HL-60 (cell line): Measurements from ENCODE around the gene ZCCHC3.

Experiments used
- CTCF ChIP-seq: IDR thresholded peaks from one replicate; pipeline ENCODE4 v1.5.1; 2011; ENCODE audit warnings: low read length, control low read depth, inconsistent platforms; ENCODE audit not compliant: insufficient read depth
- GABPA ChIP-seq: IDR thresholded peaks from 2 replicates; pipeline ENCODE4 v1.6.1; 2012; ENCODE audit warnings: low read depth
- POLR2AphosphoS5 ChIP-seq: IDR thresholded peaks from 2 replicates; pipeline ENCODE4 v1.6.1; 2012; ENCODE audit warnings: low read depth
- TF ChIP-seq, protein P1 (sequence below): IDR thresholded peaks from 2 replicates; pipeline ENCODE4 v1.6.1; 2012; ENCODE audit warnings: low read depth; ENCODE audit not compliant: insufficient replicate concordance

- no peak for TF ChIP-seq CTCF
- TF ChIP-seq POLR2AphosphoS5 = no peak
- TF ChIP-seq GABPA = no peak
- TF ChIP-seq, protein P1, sequence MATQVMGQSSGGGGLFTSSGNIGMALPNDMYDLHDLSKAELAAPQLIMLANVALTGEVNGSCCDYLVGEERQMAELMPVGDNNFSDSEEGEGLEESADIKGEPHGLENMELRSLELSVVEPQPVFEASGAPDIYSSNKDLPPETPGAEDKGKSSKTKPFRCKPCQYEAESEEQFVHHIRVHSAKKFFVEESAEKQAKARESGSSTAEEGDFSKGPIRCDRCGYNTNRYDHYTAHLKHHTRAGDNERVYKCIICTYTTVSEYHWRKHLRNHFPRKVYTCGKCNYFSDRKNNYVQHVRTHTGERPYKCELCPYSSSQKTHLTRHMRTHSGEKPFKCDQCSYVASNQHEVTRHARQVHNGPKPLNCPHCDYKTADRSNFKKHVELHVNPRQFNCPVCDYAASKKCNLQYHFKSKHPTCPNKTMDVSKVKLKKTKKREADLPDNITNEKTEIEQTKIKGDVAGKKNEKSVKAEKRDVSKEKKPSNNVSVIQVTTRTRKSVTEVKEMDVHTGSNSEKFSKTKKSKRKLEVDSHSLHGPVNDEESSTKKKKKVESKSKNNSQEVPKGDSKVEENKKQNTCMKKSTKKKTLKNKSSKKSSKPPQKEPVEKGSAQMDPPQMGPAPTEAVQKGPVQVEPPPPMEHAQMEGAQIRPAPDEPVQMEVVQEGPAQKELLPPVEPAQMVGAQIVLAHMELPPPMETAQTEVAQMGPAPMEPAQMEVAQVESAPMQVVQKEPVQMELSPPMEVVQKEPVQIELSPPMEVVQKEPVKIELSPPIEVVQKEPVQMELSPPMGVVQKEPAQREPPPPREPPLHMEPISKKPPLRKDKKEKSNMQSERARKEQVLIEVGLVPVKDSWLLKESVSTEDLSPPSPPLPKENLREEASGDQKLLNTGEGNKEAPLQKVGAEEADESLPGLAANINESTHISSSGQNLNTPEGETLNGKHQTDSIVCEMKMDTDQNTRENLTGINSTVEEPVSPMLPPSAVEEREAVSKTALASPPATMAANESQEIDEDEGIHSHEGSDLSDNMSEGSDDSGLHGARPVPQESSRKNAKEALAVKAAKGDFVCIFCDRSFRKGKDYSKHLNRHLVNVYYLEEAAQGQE = no peak
These were observed 38.4 kb upstream of the ZCCHC3 start for GRCh38 chr20:258963-259362.
